Endothelial cell of umbilical vein (primary cell): ENCODE data around the gene AGMAT.

Source experiments
- CTCF ChIP-seq, 2 donors: IDR thresholded peaks; 1 replicate in 1 of 2; 2 replicates in 1 of 2; pipeline ENCODE4 v1.5.1; 2011; ENCODE audit warnings: low read length in 2 of 2, mild to moderate bottlenecking in 2 of 2, moderate library complexity in 2 of 2, control low read depth in 1 of 2, inconsistent platforms in 1 of 2, low read depth in 1 of 2; ENCODE audit not compliant: insufficient read depth in 1 of 2; ENCODE audit errors: extremely low read depth in 1 of 2
- JUN ChIP-seq: IDR thresholded peaks from 2 replicates; pipeline ENCODE4 v1.6.1; 2011; ENCODE audit warnings: borderline replicate concordance, low read depth; ENCODE audit not compliant: insufficient read length, insufficient read depth
- MAX ChIP-seq: IDR thresholded peaks from 2 replicates; pipeline ENCODE4 v1.6.1; 2011; ENCODE audit not compliant: insufficient read depth, insufficient read length
- POLR2A ChIP-seq: IDR thresholded peaks from 2 replicates; pipeline ENCODE4 v1.6.1; 2012; ENCODE audit warnings: low read depth, mild to moderate bottlenecking, control low read depth, low read length
- POLR2AphosphoS5 ChIP-seq: IDR thresholded peaks from 2 replicates; pipeline ENCODE4 v1.6.1; 2012; ENCODE audit warnings: low read depth, mild to moderate bottlenecking, control low read depth, low read length, moderate library complexity; ENCODE audit not compliant: insufficient read depth

- no peak for TF ChIP-seq POLR2A
- no peak for TF ChIP-seq MAX
- no peak for TF ChIP-seq CTCF (IDR thresholded peaks at IDR 0.05; ENCODE audit: extremely low read depth in 1 of 2, insufficient read depth in 1 of 2, low read depth in 1 of 2, low read length in 2 of 2)
- TF ChIP-seq POLR2AphosphoS5, result no peak
- TF ChIP-seq JUN, result no peak
Measured at GRCh38 chr1:15609631-15610030, 24.8 kb upstream of the AGMAT start.
